Suppressor macrophage (primary cell): ENCODE data around the gene TMEM203.

Experiments
- DNase-seq, 4 experiments: peaks; one replicate each; pipeline ENCODE4 v3.0.0-alpha.2; 2020 to 2022

Gene TMEM203

GRCh38 chr9:137178201-137178938 is 27.1 kb downstream of the TMEM203 start:
- no peak for DNase-seq

DNA sequence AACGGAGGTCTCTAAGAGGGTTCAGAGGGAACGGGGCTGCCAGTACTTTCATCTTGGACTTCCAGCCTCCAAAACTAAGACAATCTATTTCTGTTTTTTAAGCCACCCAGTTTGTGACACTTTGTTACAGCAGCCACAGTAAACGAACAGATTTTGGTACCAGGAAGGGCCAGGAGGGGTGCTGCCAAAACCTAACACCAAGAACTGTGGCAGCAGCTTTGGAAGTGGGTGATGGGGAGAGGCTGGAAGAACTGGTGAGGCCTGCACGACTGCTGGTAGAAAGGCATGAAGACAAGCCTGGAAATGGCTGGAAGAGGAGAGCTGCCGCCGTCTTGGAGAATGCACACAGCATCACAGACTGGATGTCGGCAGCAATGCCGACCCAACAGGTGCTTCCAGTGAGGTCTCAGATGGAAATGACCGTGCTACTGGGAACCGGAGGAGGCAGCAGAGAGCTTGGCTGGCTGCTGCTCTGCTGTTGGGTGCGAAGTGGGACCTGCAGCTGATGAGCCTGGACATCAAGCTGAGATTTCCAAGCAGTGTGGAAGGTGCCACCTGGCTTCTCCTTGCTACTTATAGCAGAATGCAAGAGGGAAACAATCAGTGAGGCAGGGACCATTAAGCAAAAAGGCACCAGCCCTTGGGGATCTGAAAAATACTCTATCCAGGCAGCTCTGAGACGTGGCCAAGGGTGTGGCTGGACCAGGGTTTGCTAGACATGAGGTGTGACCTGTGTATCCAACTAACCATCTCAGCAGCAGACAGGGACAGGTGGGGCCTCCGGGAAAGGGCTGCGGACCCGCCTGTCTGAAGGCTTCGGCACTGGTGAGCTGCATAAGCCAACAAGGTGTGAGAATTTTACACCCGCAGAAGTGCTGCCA is 28.9 kb downstream of the TMEM203 start:
- DNase-seq, result peak in 2 of 4 experiments; percentile 42 to 45

DNA sequence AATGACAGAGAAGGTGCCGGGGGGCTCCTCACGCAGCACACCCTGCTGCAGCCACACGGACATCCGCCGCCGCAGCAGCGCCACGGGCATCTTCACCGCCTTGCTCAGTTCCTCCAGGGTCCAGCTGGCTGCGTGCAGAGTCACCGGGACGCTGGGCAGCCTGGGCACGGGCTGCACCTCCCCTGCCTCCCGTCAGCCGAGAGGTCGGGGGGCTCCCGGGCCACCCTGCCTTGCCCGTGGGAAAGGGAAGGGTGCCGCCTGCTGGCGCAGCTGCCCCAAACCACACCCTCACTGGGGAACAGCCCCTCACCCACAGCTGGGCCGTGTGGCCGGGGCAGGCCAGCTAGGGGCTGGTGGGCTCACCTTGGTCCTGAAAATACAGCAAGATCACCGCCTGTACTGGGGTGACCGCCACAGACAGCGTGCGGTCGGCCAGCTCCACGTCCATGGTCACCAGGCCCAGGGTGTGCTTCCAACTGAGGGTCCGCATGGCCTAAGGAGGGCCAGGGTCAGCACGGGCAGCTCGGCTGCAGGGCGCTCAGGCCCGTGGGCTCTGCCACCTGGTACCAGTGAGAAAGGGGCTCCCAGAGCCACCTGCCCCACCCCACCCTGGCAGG is 30.0 kb downstream of the TMEM203 start:
- no peak for DNase-seq

DNA sequence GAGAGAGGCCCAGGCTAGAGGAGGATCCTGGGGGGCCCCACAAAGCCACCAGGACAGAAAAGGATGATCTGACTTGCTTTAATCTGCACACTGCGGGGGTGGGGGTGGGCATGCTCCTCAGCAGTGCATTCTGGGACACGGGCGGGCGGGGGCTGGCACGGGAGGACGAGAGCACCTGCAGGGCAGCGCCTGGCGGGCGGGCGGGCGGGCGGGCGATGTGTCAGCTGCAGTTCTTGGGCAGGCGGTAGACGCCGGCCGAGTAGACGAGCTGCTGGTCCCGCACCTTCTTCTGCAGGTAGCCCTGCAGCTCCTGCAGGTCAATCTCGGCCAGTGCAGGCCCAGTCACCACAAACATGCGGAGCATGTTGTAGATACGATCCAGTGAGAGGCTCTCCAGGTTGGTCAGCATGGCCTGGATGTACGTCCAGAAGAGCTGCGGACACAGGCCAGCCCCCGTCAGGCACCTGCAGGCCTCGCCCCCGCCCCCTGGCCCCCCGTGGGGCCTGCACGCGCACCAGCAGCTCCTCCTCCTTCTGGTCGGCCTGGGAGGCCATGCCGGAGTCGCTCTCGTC is 30.6 kb downstream of the TMEM203 start:
- DNase-seq, result no peak

- DNase-seq, result no peak
Observed at GRCh38 chr9:137173796-137174664, 31.4 kb downstream of the TMEM203 start.

DNA sequence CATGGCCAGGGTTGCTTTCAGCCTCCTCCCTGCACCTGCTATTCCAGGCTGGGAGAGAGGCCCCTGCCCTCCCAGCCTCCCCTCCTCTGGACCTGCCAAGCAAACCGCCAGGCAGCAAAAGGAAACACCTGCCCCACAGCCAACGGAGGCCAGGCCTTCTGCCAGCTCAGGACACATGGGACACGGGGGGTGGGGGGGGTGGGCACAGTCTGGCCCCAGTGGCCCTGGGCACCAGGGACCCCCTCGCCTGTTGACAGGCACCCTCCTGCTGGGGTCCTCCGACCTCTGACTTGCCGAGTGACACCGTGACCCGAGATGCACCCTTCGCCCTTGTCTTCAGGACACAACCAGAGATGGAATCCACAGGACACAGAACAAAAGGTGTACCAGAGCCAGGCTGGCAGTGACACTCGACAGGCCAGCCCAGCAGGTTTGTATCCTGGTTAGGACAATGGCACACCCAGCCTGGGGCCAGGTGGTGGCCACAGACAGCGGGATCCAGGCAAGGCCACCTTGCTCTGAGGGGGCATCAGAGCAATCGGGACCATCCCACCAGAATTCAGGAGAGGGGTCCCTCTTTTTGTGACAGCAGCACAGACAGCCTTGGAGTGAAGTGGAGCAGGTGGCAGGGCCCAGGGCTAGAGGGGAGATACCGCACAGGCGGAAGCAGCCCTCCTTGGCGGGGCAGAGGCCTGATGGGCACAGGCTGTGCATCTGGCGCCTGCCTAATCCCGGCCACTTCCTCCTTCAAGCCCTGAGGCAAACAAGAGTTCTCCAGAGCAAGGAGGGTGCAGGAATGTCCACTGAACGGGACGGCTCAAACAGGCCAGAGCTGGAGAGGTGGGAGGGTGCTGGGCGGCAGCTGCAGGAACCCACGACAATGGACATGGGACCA is 32.3 kb downstream of the TMEM203 start:
- no peak for DNase-seq

GRCh38 chr9:137171149-137171900 is 34.1 kb downstream of the TMEM203 start:
- no peak for DNase-seq

DNA sequence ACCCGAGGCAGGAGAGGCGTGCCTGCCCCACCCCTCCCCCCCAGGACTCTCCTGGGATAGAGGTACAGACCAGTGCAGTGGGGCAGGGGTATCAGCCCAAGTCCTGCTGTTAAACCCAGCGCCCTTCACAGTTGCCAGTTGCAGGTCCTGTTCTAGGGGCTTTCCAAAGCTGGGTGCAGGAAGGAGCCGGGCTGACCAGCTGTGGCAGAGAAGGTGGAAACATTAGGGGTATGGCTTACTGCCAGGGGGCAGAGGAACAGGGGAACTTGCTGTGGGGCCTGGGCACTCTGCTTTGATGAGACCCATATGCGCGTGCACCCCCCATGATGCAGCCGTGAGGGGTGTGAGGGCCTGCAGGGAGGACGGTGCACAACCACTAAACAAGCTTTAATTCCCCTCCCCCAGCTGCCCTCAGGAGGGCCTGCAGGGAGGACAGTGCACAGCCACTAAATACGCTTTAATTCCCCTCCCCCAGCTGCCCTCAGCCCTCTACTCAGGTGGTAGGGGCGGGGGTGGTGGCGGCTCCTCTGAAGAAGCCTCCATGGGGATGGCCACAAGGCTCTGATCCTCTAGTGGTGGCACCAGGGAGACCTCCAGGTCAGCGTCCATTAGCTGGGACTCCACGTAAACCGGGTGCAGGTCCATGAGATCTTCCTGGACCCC is 34.8 kb downstream of the TMEM203 start:
- DNase-seq, result no peak

DNA sequence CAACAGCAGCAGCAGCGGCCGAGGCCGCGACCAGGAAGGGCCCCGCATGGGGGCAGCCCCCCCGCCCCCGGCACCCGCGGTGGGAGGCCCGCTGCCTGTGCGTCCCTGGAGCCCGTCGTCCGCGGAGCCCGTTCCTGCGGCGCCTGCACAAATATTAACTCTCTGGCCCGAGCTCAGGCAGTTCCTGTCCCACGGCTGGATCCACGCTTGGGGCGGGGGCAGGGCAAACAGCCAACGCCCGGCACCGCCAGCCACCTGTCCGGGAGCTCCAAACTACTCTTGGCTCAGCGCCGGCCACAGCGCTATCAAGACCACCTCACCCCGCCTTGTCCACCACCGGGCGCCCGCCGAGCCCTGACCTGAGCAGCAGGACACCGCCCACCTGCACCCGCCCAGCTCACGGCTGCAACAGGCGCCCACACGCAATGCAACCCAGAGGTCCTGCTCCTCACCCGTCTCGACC is 35.5 kb downstream of the TMEM203 start, which contains the start of gene LRRC26:
TSS of gene LRRC26 (minus strand) at position 156 of the 463 bp plus-strand sequence. CDS start at position 48, 108 bp downstream.
- DNase-seq, result no peak

- DNase-seq, result peak in 3 of 4 experiments; percentile 23 to 52 (median 27)
Observed at GRCh38 chr9:137168904-137169856, 36.3 kb downstream of the TMEM203 start.

DNA sequence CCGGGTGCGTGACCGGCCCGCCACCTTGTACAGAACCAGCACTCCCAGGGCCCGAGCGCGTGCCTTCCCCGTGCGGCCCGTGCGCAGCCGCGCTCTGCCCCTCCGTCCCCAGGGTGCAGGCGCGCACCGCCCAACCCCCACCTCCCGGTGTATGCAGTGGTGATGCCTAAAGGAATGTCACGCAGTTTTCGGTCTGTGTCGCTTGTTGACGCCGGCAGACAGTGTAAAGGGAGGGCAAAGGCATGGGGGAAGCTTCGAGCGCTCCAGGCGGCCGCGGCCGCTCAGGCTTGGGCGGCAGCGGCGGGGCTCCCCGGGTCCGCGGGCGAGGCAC is 36.9 kb downstream of the TMEM203 start:
- DNase-seq, result no peak

- DNase-seq, result peak in 2 of 4 experiments; percentile 15 to 38
Observed at GRCh38 chr9:137167747-137168572, 37.5 kb downstream of the TMEM203 start.

DNA sequence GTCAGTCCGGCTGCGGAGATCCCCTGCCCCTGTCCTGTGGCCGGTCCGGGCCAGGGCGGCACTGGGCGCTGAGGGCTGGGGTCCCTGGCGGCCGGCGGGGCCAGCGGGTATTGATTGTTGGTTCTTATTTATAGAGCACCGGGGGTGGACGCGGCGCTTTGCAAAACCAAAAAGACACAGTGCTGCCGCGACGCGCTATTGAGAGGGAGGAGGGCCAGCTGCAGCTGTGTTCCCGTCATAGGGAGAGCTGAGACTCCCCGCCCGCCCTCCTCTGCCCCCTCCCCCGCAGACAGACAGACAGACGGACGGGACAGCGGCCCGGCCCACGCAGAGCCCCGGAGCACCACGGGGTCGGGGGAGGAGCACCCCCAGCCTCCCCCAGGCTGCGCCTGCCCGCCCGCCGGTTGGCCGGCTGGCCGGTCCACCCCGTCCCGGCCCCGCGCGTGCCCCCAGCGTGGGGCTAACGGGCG is 38.1 kb downstream of the TMEM203 start:
- DNase-seq, result no peak

GRCh38 chr9:137166380-137167229 is 38.8 kb downstream of the TMEM203 start:
- no peak for DNase-seq

DNA sequence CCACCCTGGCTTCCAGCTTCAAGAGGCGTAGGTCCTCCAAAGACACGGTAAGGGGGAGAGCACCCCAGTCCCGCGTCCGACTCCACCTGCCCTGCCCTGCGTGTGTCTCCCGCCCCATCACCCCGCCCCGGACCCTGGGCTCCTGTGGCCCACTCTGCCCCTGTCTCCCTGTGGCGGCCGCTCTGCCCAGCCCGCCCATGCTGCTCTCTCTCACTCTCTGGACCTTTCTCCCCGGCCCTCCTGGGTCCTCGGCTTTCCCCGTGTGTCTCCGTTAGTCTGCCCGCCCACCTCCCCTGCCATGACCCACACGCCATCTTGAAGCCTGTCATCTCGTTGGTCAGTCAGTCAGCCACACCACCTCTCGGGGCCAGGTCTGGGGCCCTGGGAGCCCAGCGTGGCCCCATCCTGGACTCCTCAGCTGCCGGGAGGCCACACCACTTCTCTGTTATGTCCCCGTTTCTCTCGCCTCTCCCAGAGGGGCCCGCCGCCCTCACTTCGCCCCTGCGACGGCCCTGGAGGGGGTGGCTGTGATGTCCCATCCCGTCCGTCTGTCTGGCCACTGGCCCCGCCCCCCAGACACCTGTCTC is 40.1 kb downstream of the TMEM203 start:
- DNase-seq, result no peak
